DMS 273 (cell line): ENCODE measurements around the gene DLEC1.
"Not testable (repeated sequence)": the region's sequence is repeated elsewhere in the genome, so short reads cannot be mapped to it uniquely, and the experiment has no call there.

Source experiments
- DNase-seq: peaks from one replicate; lab custom pipeline; 2025; ENCODE audit not compliant: unreplicated experiment; lab: John Stamatoyannopoulos, UW

The DLEC1 gene

DNA sequence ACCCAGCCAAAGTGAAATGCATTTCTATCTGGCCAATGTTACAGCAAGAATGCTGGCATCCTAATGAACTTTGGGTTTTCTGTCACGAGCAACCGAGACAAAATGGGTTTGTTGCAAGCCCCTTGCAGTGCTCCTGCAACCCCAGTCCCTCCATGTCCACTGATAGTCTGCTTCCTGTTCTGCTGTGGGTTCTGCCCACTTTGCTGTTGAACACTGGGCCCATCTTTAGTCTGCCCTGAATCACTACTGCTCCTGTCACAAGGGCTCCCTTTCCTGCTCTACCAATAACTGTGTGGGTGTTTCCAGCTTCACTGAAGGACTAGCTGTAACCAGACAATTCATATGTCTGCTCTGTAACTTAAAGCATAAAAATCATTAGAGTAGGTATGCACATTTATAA, 113.6 kb downstream of the DLEC1 start:
- no peak for DNase-seq

DNA sequence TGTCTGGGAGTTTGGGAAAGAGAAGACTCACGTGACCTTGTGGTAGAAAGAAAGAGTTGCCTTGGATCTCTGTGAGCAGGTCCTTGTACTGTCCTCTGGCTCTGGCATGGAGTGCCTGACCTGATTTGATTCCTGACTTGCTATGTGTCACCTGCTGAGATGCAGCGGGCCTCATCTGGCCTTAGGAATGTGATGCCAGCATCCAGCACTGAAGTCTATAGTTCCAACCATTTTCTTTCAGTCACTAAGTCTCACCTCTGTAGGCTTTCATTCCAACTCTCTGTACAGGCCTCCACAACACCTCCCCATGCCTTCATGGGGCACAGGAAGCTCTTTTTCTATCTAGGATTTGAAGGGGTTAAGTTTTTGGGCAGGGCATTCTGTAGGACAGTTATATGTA, 114.2 kb downstream of the DLEC1 start:
- DNase-seq, result no peak

DNA sequence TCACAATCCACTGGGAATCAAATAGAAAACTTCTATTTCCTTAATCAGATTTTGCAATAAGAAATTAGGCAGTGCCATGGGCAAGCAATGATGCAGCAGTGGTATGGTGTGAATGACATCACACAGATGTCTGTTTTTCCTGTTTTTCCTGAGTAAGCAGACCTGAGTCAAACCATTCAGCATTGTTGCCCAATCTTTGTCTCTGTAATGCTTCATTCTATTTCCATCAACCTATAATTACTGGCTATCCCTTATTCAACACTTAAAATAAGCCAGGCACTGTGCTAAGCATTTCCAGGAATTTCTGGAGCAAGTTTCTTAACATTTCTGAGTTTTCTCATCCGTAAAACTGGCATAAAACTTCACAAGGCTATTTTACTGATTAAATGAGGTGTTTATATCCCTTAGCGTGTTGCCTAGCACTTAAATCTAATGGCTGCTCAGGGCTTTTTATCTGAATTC, 115.1 kb downstream of the DLEC1 start:
- DNase-seq, result no peak

DNA sequence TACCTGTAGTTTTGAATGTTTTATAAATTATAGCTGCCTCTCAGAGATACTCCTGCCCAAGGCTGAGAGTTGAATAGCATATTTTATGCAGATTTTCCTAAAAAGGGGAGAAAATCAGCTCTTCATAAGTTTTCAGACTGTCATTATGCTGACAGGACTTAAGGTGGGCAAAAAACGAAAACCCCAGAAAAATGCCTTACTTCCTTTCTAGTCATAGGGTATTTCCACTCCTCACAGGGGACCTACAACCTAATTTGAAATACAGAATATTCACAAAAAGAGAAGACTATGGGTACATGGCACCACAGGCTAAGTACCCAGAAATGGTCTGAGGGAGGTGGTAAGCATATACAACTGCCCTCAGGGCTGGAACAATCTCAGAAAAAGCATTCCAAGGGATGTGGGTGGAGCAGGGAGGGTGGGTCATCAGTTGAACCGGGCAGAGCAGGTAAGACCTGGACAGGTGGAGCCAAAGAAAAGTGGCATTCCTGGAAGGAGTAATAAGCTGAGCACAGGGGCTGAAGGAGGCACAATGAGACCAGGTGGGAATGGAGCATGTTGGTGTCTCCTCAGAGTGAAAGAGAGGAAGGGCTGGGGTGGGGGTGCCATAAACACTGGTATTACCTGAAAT, 115.7 kb downstream of the DLEC1 start:
- DNase-seq, result no peak

DNA sequence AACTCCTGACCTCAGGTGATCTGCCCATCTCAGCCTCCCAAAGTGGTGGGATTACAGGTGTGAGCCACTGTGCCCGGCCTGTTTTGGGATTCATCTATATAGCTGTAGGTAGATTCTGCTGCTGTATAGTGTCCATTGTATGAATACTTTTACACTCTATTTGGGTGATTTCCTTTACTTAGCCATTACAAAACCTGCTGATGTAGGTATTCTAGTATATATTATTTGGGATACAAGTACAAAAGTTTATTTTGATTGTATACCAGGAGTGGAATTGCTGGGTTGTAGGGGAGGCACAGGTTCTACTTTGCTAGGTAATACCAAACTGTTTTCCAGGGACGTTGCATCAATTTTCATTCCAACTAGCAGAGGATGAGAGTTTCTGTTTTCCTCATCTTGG, 116.8 kb downstream of the DLEC1 start:
- DNase-seq, result no peak

DNA sequence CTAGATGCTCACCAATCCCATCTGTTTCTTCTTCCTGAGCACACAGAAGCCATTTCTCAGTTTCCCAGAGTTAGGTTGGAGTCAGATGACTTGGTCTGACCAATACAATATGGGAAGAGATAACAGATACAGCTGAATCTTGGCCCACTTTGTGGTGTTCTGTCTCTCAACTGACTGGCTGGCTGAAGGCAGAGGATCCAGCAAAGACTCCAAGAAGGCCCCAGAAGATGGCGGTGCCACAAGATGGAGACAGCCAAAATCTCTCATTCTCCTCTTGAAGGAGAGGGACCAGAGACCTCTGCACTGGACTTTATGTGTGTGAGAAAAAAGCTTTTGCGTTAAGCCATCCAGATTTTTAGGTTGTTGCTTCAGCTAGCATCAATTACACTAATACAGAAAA, 118.1 kb downstream of the DLEC1 start:
- no peak for DNase-seq

DNA sequence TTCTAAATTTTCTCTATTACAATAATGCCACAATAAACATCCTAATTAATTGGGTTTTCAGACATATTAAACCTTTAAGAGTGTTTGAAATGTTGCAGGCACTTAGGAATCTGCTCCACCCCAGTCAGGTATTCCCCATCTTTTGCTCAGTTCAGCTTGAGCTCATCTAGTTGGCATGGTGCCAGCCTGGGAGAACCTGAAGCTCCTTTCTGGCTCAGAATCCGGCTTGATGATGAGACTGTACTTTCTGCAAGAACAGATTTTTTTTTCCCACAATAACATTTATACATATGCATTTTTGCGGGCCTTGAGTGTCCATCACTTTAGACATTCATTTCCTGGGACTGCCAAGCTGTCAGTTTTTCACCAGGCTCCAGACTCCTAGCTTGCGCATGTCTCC, 118.6 kb downstream of the DLEC1 start:
- peak; percentile 7 for DNase-seq

DNA sequence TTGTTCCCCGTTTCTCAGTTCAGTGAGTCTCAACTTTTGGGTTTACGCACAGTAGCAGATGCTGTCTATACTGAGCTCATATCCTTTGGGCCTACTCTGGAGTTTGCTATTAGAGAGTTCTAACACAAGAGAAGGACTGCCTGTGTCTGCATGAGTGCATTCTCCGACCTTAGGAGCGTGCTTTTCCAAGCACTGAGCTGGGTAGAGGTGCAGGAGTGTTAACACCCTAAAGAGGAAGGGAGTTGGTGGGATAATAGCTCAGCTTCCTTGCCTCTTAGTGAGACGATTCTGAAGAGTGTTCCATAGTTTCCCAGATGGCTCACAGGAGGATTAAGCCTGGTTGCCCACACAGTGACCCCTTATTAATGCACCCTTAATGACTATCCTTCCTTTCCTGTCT, 119.5 kb downstream of the DLEC1 start:
- no peak for DNase-seq

DNA sequence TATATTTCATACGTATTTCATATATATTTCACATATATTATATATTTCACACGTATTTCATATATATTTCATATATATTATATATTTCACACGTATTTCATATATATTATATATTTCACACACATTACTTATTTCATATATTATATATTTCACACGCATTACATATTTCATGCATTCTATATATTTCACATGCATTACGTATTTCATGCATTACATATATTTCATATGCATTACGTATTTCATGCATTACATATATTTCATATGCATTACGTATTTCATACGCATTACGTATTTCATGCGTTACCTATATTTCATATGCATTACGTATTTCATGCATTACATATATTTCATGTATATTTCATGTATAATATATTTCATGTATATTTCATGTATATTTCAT, 121.7 kb downstream of the DLEC1 start:
- DNase-seq, result not testable (repeated sequence)

DNA sequence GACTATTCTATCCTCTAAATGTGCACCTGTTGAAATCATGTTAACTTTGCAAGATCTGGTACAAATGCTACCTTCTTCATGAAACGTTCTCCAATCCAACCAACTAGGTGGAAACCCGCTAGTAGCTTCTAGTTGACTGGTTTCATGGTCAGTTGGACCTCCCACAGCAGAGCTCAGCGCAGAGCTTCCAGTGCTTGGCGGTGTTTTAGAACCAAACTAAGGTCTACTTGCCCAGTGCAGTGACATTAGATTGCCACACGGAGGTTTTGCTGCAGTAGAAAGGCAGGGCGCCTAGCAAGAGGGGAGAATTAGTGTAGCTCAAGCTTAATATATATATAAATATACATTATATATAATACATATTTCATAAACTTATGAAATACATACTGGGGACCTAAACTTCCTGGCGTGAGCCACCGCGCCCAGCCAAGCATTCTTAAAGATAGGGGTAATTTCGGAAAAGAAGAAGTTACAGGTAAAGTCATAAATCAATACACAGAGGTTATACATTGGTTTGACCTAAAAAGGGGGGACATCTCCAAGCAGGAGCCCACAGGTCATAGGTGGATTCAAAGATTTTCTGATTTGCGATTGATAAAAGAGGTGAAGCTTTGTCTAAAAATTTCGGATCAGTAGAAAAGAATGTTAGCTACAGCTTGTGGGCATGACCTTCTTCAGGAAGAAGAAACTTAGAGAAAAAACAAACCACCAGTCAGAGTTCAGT, 124.3 kb downstream of the DLEC1 start:
- DNase-seq, result peak; percentile 38

DNA sequence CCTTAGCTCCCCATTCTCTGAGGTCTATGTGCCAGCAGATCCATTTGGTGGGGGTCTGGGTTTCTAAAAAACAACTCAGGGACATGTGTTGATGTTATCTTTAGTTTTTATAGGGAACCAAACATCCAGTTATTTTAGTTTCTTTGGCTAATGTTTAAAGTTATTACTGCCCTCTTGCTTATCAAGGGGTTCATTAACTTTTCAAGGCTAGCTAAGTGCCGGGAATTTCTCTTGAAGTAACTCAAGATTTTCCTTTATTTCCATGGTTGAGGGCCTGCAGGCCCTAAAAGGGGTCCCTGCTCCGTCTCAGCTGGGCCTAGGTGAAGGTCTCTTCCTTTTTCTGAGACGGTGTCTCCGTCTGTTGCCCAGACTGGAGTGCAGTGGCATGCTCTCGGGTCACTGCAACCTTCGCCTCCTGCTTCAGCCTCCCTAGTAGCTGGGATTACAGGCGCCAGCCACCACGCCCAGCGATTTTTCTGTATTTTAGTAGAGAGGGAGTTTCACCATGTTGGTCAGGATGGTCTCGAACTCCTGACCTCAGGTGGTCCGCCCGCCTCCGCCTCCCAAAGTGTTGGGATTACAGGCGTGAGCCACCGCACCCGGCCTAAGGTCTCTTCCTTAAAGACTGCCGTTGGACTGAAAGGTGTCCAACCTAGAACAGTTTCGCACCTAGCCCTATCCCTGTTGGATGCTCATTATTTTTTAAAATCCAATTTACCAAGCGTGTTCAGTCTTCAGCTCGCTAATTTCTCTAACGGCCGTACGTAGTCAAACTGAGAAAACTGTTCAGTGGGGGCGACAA, 125.0 kb downstream of the DLEC1 start:
- no peak for DNase-seq

DNA sequence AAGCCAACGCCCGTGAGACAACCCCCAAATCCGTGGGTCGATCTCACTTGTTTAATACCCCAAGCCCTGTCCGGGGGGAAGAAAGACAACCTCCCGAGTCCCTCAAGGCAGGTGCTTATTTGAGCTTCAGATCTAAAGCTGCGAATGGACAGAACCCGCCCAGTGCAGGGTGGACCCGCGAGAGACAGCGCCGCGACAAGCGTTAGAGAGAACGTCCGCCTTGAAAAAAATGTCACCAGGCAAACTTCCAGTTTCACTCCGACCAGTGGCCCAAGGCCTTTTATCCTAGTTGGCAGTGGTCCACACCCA, 125.6 kb downstream of the DLEC1 start:
- no peak for DNase-seq

DNA sequence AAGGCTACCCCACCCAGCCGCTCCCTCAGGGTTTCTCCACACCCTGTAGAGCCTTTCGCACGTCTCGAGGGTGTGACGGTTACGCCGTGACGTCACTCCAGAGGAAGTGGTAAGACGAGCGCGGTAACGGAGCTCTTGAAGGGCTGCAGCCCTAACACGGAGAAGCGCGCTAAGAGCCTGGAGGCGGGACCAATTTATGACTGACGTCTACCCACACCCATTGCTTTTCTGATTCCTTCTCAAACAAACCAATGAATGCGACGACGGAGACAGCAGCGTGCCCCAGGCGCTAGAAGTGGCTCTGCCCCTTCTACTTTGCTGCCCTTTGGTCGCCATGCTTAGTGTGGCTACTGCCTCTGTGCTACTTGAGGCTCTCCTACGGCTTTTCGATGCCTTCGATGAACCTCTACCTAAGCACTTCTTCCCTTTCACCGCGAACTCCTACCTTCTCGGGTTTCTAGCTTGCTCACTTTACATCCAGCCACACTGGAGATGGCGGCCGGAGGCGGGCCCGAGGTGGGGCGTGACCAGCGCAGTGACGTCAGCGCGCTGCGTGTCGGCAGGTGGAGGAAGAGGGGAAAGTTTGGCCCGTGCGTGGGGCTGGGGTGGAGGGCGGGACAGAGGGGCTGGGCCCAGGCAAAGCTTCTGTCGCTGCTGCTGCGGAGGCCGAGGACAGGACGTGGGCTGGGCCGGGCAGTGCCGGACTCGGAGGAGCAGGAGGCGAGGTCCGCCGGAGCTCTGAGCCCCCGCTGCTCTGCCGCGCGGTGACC, 126.1 kb downstream of the DLEC1 start, which contains the start of gene OXSR1:
Gene OXSR1, plus strand, starts transcription at position 586 of the 770 bp plus-strand sequence. CDS start 340 bp downstream, outside the sequence.
- DNase-seq, result peak; percentile 98

DNA sequence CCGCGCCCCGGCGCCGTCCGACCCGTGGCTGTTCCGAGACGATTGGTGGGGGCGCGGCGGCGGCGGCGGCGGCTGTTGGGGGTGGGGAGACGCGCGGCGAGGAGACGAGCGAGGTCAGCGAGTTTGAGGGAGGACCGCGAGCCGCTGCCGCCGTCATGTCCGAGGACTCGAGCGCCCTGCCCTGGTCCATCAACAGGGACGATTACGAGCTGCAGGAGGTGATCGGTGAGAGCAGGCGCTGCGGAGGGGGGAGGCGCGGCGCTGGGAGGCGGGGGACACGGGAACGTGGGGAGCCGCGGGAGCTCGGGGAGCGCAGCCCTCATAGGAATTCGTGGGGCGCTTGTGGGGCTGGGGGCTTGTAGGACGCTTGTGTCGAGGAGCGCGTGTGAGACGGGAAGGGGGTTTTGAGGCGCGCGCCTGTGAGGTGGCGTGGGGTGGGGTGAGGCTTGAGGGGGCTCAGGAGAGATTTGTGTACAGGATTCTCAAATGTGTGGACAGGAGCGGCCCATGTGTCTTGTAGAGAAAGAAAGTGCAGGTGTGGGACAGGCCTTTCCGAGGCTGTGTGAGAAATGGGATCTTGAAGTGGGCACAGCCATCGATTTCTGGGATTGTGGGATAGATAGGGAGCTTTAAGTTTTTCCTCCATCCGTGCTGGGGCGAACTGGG, 126.8 kb downstream of the DLEC1 start:
- DNase-seq, result peak; percentile 67

DNA sequence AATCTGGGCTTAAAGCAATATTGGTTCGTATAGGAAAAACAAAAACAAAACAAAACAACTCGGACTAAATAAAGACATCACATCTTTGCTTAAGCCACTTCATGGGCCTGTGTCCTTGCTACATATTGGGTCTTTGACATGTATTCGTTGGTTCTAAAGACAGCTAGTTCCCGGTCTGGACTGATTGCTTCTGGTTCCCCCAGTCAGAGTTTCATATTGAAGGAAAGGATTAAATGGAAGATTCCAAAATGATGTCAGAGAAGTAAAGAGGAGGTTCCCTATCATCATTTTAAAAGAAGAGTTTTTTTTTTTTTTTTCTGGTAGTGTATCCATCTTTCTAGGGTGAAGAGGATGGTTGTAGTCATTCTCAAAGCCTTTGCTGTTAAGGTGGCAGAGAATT, 128.6 kb downstream of the DLEC1 start:
- DNase-seq, result no peak

DNA sequence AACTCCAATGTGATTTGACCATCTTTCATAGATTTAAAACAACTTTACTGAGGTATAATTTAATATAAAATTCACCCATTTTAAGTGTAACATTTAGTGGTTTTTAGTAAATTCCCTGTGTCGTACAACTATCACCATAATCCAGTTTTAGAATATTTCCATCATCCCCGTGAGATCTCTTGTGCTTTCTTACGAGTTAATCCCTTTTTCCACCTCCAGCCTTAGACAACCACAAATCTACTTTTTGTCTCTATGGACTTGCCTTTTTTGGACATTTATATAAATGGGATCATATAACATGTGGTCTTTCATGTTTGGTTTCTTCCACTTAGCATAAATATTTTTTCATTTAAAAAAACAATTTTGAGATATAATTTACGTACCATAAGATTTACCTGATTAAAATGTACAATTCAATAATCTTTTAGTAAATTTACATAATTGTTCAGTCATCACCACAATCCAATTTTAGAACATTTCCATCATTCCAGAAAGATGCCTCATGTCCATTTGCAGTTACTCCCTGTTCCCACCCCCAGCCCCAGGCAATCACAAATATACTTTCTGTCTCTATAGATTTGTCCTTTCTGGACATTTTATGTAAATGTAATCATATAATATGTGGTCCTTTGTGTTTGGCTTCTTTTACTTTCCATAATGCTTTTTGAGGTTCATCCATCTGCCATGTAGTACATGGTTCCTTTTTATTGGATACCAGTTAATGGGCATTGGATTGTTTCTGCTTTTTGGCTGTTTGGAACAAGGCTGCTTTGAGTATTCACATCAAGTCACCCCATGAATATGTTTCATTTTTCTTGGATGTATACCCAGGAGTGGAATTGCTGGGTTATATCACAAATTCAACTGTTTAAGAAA, 129.4 kb downstream of the DLEC1 start:
- no peak for DNase-seq

DNA sequence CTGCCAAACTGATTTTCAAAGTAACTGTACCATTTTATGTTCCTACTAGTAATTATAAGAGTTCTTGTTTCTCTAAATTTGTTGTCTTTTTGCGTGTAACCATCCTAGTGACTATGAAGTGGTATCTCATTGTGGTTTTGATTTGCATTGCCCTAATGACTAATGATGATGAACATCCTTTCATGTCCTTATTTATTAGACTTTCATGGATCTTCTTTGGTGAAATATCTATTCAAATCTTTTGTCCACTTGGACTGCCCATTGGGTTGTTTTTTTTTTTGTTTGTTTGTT, 130.0 kb downstream of the DLEC1 start:
- no peak for DNase-seq

DNA sequence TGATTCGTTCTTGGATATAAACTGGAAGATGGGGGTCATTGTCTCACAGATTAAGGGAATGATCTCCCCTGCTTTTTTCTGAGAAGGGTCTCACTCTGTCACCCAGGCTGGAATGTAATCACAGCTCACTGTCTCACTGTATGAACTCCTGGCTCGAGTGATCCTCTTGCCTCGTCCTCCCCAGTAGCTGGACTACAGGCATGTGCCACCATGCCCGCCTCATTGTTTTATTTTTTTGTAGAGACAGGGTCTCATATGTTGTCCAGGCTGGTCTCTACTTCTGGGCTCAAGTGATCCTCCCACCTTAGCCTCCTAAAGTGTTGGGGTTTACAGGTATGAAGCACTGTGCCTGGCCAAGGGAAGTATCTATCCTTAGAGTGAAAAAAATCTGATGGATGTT, 131.7 kb downstream of the DLEC1 start:
- DNase-seq, result no peak

DNA sequence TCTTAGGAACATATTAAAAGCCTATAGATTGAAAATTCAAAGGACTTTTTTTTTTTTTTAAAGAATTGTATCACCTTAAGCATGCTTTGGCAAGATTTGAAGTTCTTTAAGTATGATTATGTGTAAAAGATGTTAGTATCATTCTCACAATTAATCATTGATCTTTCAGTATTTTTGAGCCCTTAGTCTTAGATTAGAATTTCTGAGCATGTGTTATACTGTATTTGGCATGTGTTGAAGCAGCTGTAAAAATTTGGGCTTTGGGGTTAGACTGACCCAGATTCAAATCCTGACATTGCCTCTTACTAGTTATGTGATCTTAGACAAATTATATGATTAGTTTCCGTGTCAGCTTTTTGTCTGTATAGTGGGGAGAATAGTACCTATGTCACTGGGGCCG, 132.6 kb downstream of the DLEC1 start:
- no peak for DNase-seq
